ENCODE results near the gene S1PR3.

The S1PR3 gene

DNA sequence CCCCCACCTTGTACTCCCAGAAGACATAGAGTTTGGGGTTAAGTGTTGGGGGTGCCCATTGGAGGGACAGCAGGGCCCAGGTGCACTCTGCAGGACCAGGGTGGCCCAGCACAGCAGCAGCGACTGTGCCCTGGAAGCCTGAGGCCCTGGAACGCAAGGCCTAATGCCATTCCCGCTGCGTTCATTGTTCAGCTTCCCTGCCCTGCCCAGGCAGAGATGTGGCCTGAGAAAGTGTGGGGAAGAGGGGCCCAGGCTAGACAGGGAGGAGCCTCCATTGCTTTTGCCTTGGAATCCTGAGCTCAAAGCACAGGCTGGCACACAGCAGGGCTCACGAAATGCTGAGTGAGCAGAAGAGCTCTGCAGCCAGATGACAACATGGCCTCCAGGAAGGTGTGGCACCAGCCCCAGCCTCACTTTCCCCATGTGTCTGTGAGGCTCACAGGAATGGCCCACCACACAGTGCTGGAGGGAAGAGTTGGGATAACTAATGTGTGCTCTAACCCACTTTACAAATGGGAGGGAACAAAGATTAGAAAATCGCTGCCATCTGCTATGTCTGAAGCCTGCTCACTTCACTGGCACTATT lies 19.4 kb downstream of the S1PR3 start:
- DNase-seq = no peak

DNA sequence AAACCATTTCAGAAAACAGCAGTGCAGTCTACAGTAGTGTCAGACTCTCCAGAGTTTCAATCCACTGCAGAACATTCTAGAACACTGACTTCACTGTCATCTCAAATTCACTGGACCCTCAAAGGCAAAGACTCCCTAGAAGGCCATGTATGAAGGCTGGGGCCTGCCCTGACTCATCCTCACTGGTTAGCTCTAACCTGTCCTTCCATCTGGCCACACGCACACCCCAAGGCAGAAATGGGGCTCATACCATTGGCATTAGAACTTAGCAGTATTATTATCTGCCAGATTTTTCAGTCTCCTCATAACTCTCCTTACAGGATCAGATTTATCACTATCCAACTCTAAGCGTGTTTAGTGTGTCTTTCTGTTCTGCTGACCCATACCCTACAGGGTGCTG lies 20.4 kb downstream of the S1PR3 start:
- DNase-seq = no peak

DNA sequence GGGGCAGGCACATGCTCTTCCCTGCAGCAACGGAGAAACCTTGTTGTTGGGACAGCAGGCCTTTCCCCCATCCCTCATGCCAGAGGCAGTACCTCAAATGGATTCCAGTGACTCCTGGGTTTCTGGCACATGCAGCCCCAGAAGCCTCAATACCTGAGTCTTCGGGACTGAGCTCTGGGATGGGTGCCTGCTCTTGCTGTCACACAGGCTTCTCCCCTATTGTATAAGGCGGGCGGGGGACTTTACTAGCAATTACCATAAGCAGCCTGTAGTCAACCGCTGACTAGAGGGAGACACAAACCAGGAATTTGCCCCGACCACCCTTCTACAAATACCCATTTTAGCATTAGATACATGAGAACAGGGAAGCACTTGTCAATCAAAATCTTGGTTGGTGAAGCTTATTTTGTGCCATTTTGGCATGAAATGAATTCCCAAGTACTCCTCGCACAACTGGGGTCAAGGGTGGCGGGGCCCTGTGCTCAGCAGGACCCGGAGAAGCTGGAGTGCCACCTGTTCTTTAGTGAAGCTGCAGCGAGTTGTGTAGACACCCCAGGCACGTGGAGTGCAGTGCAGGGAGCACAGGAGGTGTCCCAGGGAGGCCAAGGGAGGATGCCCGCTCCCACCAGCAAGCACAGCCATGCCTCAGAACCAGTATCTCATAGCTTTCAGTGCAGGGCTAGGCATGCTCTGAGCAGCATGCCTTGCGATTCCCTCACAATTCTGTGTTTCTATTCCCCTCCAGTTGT lies 21.2 kb downstream of the S1PR3 start:
- no peak for DNase-seq

DNA sequence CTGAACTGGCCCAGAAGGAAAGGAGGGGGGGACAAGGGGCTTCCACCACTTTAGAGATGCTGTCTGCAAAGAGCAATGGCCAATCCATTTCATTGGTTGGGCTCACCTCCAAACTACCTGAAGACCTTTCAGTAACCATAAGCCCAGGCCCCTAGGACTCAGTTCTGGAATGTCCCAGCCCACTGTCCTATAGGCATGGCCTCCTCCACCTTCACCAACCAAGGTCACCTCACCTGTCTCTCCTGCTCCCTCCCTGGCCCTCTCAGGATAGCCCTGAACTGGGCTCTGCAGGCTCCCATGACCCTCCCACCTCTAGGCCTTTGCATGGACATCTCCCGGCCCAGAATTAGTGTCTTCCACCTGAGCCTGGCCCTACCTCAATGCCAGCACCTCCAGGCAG lies 22.4 kb downstream of the S1PR3 start:
- no peak for DNase-seq

DNA sequence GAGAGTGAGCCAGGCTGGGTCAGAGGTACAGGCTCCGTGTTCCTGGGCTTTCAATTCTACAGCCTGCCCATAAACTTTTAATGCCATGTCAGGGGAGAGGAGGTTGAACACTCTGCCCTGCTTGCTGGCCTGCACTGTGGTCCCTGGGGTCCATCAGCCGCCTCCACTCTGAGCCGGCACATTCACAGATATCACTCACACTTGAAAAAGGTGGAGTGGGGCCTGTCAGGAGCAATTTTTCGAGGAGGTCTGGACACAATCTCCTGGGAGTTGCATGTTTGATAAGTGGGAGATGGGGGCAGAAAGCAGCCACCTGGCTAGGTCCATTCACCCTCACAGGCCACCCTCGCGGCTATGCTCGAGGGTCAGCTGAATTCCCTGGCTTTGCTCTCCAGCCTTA lies 22.9 kb downstream of the S1PR3 start:
- DNase-seq = no peak

DNA sequence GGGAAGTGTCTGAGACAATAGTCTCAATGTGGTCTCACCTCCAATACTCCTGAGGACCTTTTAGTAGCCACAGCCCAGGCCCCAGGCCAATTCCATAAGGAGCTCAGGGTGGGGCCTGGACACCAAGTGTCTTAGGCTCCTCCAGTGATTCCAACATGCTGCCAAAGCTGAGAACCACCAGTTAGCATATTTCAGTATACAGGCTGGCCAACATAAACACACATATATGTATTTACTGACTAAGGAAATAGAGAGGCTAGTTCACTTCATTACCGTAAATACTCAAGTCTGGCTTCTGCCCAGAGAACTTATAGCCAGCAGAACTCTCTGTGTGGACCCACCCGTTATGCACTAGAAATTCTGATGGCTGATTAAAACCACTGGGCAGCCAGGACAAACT lies 24.1 kb downstream of the S1PR3 start:
- DNase-seq = no peak

DNA sequence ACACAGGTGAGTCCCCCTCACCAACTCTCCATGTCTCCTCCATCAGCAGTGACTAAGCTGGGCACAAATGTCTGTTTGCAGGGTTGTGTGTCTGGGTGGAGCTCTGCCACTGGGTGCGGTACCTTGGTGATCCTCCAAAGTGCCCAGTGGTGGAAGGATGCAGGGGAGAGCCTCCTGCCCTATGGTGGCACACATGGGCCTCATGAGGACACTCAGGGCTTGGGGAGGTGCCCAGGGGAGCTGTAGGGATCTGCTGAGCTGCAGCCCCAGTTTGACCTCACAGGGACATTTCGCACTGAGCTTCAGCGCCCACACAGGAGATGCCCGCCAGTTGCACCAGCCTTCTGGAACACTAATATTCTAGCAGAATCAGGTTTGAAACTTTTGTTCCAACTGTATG lies 29.5 kb downstream of the S1PR3 start:
- no peak for DNase-seq

DNA sequence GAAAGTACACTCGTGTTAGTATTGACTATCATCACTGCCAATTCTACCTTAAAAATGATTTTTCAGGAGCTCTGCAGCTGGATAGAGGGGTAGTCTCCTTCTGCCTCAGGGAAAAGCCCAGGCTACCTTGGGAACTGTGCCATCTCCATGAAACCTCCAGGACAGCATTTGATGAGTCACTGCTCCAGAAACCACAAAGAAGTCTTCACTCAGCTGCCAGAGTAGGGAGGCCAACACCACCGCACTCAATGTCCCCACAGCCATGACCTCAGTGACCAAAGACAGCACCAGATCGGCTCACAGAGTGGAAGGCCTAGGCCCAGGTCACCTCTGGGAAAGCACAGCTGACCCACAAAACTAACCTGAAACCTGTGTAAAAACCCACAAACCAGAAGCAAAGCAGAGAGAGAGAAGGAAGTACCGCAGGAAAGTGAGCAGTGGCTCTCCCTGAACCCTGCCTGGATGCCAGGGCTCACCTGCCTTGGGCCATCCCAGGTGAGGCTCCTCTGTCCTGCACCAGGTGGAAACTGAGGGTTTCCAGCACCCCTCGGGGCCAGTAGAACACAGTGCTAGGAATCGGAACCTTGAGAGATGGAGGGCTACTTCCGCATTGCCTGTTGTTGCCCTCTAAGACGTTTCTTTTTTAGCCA lies 30.0 kb downstream of the S1PR3 start:
- DNase-seq = no peak

DNA sequence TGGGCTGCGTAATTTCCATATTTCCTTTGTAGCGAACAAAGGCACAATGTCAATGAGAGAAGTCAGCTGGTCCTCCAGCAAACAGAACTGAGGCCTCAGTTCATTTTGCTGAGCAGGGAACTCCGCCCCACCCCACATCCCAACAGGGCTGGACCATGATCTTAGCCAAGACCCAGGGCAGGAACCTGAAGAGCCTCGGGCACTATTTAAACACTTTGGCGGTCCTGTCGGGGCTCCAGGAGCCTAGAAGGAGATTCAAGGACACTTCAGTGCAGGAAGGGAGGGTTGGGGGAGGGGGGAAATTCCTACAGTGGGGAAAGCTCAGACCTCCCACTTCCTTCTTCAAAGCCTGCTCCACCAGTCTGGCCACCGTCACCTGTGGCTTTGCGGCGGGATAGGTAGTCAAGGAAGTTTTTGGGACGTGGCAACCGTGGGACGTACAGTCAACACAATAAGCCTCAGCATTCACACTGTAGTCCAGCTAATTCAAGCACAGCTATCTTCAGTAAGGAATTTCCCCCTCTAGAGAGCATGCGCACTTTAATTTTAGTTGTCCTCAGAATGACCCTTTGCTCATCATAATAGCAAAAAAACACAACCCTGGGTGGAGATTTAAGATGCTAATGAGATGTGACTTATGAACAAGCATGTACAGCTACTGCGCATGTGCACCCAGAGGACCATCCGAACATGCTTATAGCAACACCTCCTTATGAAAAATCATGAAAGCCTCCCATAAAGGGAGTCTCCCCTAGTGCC lies 30.9 kb downstream of the S1PR3 start:
- no peak for DNase-seq

DNA sequence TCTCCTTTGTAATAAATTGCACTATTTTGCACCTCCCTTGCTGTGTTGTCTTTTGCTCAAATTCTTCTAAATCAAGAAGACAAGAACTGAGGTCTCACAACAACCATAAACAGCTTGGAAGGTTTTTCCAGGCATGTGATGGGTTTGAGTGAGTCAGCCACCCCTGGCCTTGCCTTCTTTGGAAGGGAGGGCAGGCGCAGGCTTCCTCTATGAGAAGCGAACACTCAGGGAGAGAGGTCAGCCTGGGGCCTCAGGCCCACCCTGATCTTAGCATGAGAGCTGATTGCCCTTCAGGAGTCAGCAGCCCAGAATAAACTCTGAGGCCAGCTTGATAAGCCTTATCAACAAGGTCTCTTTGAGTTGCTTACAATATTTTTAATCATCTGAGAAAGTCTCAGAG lies 31.6 kb downstream of the S1PR3 start:
- DNase-seq = no peak

DNA sequence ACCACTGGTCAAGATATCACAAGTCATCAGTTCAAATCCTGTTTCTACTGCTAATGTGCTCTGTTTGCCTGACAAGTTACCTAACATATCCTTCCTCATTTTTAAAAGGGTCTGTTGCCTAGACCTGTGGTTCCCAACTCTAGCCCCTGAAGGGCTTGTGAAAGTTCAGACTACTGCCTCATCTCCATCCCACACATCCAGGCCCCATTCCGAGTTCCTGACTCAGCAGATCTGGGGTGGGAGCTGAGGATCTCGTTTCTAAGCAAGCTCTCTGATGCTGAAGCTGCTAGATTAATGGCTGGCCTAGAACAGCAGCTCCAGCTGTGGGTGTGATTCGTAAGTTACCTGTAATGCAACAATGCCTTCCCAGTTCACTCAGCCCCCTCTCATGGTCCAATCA lies 32.5 kb downstream of the S1PR3 start:
- no peak for DNase-seq

DNA sequence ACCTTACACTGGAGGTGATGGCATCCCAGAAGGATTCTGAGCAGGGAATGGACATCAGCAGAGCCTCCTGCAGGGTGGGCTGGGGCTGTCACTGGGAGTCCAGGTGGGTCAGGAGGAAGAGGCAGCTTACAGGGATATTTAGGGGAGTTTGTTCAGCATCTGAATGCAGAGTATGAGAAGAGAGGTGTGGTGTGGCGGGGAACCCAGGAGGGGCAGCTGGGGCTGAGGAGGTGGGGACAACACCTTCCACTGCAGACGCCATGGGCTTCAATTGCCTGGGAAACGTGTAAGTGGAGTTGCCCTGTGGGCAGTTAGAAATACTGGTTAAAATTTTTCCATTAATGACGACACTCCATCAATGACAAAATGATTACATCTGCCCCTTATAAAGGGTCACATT lies 33.5 kb downstream of the S1PR3 start:
- no peak for DNase-seq

DNA sequence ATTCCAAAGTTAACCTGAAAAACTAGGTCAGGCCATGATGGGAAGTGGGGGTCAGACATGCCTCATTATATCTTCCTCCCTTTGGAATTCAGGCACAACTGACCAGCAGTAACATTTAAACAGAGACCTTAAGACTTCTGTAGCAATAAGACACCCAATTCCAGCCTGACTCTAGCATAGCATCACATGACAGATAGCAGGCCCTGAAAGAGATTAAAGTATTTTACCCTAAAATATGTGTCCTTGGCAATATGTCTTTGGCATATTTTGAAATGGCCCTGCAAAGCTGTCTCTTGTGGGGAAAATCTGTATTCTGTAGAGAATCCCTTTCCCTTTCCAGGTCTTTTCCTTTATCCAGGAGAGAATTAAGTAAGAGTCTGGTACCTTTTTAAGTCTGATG lies 34.3 kb downstream of the S1PR3 start:
- no peak for DNase-seq

DNA sequence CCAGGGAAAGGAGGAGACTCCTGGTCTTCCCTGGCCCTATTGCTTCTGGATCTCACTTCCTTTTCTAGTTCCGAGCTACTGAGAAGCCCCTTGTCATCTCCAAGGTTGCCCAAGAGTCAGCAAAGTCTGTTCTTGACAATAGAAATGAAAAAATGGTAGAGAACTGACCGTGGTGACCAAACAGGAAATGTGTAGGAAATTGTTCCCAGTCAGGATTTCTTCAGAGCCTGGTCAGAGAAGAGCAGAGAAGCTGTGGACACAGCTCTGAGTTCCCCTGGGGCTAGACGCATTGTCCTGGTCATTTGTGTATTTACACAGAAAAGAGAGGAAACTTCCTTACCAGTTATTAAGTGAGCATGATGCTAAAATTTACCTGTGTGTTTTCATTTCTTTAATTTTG lies 35.6 kb downstream of the S1PR3 start:
- DNase-seq = no peak

DNA sequence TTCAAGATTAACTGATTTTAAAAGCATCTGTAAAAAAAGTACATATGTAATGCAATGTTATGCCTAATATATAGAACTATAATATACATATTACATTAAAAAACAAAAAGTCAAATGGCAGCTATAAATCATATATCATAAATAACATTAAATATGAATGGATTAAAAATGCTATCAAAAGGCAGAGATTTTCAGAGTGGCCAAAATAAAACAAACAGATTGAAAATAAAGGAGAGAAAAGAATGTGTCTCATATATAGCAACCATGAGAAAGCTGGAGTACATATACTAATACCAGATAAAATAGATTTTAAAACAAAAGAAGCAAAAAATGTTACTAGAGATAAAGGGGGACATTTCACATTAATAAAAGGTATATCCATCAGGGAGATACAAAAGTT lies 38.5 kb downstream of the S1PR3 start:
- DNase-seq = no peak

DNA sequence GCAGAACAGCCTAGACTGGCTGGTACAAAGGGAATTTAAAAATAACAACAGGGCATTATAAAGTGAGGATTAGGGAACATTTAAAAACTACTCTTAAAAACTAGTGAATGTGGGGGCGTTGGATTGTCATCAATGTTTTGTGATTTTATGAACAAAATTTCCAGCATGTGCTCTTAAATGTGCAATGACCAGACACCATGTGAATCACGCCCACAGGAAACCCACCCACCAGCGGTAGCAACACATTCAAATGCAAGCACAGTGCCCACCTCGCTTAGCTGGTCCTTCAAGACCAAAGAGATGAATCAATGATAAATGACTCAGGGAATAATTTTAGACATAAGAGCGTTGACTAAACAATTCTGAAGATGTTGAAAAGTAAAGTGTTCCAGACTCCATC lies 40.9 kb downstream of the S1PR3 start:
- no peak for DNase-seq

DNA sequence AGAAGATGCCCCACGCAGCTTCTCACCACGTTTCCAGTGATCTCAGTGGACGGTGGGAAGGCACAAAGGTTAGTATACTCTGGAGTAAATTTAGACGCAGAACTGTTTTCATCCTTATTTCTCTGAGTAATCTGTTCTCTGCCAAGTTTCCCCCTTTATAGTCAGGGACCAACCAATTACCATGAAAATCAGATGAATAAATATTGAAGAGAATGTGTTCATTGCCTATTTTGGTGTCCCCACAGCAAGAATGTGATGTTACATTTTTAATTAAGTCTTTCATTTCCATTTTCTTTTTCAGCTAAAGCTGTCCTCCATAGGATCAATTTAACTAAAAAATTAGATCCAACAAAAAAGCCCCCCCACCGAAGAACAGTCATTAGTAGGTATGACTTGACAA lies 41.4 kb downstream of the S1PR3 start:
- DNase-seq = no peak

DNA sequence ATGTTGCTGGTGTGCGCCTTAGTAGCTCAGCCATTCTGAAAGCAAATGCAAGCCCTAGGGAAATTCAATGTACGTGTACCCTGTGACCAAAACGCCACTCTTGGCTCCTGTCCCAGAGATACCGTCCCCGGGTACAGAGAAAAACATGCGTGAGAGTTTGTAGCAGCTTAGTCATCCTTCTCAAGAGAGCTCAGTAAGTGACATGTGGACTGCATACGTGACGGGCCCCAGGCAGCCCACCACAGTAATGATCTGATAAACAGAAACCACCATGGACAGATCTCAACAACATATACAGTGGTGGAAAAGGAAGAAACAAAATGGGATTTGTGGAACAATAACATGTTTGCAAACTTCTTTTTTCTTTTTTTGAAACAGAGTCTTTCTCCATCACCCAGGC lies 45.1 kb downstream of the S1PR3 start:
- DNase-seq = peak; percentile 43

DNA sequence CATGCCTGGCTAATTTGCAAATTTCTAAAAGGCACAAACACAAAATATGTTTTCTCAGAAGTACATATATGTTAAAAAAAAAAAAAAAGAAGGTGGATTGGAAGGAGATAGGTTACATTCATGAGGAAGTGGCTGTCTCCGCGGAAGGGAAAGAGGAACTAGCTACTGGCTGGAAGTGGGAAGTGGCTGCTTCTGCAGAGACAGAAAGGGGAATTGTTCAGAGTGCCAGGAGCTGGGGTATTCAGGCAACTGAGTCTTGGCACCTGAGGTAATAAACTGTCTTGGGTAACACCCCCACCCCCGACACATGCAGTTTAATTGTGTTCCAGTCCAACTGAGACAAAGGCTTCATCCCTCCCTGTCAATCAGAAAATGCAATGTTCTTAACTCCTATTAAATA lies 45.6 kb downstream of the S1PR3 start:
- peak; percentile 61 for DNase-seq

DNA sequence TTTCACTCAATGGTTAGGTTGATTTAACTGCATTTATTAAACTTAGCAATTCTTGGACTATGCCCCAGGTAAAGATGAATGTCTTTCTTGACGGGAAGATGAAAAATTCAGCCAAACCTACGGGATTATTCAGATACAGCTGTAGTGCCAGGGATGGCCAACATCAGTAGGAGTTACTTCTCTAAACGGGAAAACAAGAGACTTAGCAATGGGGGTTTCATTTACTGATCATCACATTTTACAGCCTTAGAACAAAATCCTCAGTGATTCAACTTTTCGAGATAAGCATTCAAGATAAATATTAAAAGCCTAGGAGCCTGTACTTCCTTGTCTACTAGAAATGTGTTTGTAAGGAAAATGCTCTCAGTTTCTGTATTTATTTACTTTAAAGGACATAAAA lies 46.1 kb downstream of the S1PR3 start:
- no peak for DNase-seq

DNA sequence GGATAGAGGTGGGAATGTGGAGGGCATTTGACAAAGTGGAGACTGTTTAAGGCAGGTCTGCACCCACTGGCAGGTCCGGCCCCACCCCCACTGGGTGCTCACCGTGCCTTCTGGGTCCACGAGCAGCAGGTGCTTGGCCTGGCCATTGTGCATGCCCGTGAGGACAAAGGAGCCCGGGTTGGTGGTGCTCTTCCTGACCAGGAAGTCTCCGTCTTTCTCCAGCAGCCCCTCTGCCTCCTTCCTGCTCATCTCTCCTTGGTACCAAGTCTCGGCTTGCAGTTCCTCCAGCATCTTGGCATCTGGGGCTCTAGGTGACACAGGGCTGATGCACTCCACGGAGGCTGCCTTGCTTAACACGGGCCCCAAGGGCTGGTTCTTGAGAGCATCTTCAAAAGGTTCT lies 46.6 kb downstream of the S1PR3 start:
- DNase-seq = no peak

DNA sequence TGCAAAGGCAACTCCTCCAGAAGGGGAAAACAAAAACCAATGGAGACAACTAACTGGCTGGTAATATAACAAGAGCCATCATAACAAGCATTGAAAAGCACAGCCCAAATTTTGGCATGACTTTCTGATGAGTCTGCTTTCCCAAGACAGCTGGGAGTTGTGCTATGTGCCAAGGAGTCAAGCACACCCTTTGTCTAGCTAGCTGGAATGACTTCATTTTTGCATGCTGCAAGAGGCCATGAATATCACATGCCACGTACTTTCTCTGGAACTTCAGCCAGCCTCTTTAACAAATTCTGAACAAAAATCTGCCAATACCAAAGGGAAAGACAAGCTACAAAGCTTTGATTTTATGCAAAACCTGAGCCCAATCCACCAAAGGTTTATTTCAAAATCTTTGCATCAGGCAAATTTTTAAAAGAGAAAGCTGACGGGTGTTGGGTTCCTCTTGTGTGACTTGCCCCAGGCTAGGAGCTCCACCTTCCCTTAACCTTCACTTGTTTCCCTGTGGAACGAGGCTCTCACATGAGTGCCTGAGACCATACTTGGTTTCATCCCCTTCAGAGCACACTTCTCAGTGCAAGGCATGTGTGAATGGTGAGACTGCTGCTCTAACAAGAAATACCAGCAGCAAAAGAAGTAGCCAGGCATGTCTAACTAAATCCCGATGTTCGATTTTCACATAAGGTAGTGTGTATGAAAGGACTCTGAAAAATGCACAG lies 47.3 kb downstream of the S1PR3 start:
- no peak for DNase-seq

DNA sequence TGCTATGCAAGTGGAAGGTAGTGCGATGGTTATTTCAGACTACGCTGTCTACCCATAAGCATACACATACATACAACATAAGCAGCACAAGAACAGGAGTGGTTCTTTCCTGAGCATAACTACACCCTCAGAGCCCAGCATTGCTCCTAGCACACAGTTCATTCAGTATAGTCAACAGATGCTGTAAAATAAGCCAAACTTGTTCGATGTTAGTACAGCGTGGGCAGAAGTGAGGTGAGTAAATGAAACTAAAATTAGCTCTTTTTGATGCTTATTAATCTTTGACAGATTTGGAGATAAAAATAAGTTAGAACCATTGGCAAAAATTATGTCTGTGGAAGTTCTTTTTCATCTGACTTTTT lies 47.8 kb downstream of the S1PR3 start:
- DNase-seq = no peak

Data from OCI-M1 (cell line).